HTR-8/SVneo (cell line): ENCODE measurements around the gene COL11A2.

Source experiments
- DNase-seq: peaks from one replicate; pipeline ENCODE4 v3.0.0; 2011; ENCODE audit warnings: low spot score, mixed read lengths; ENCODE audit not compliant: insufficient read length
- FAIRE-seq: peaks from 2 replicates; lab custom pipeline; 2011; peaks lifted over from hg19 to GRCh38; lab: Jason Lieb, UNC

COL11A2 gene

DNA sequence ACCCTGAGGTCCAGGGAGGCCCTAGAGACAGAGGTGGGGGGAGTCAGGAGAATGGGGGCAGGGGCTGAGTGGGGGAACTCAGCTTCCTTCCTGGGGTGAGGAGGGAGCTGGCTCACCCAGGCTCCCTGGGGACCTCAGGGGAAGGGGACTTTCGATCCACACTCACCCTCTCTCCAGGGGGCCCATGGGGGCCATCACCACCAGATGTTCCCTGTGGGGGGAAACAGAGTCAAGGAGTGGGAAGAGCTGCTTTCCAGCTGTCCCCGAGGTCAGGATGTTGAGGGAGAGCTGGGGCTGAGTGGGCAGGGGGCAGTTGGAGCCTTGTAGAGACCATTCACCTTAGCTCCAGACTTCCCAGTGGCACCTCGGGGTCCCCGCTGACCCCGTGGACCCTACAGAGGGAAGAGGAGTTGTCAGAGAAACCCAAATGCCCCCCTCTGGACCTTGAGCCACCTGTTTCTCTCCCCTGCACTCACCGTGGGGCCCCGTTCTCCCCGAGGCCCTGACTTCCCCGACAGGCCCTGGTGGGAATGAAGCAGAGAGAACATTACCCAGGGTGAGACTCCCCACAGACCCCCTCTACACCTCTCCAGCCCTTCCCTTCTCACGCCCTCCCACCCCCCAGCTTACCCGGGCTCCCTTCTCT lies 18.6 kb downstream of the COL11A2 start:
- FAIRE-seq, result no peak

DNA sequence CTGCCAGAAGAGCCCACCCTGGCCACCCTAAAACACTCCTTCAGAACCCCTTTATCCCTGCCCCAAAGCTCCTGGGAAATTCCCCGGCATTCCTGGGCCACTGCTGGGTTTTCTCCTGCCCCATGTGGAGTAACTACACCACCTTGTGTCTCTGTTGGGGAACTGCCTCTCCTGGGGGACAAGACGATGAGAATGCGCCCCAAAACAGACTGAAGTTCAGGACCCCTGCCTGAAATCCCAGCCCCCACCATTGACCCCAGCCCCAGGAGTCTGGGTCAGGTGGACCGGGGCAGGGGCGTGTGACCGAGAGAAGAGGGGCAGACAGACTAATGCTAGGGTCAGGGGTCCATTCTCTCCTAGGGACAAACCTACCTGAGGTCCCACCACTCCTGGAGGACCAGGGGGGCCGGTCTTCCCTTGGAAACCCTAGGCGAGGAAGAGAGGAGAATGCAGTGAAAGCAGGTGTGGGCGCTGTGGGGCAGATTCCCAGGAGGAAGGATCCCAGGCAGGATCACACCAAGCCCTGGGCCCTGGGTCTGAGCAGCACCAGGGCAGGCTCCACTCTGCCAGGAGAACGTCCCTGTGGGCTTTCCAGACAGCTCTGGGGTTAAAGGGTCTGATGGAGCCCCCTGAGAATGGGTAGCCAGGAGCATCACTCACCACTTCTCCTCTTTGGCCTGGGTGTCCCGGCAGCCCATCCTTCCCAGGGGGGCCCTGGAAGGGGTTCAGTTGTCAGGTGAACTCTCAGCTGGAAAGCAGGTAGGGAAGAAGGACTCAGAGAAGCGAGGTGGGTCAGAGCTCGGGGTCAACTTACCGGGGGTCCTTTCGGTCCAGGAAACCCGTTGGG lies 19.4 kb downstream of the COL11A2 start:
- FAIRE-seq, result peak; percentile 33
- DNase-seq, result peak; percentile 78

More for the DNA sequence above, 18.6 kb downstream of the COL11A2 start:
- DNase-seq, result no peak

DNA sequence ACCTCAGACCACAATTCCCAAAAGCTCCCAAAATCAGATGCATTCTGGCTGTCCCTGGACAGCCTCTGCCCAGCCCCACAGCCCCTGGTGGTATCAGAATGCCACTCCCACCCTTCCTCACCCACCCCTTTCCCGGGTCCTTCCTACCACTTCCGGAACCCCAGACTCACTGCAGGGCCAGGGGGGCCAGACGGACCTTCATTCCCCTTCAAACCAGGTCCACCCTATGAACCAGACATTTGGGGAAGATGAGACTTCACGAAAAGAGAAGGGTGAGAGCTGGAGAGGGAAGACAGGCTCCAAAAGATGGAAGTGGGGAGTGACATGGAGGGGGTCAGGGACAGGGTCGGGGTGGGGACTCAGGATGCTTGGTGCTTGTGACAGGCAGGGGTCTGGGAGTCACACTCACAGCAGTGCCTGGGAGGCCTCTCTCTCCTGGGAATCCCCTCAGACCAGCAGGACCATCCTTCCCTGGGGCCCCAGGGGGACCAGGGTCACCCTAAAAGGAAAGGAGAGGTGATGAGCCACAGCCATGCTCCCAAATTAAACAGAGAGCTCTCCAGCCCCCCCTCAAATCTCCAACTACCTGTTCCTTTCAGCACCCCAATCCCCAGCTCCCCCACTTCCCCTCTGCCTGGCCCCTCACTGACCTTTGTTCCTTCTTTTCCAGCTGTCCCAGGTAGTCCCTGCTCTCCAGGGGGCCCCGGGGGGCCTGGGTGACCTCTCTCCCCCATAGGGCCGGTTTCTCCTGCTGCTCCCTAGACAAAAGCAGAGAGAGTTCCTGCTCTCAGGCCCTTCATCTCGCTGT lies 20.2 kb downstream of the COL11A2 start:
- FAIRE-seq (no peak), DNase-seq (no peak)

DNA sequence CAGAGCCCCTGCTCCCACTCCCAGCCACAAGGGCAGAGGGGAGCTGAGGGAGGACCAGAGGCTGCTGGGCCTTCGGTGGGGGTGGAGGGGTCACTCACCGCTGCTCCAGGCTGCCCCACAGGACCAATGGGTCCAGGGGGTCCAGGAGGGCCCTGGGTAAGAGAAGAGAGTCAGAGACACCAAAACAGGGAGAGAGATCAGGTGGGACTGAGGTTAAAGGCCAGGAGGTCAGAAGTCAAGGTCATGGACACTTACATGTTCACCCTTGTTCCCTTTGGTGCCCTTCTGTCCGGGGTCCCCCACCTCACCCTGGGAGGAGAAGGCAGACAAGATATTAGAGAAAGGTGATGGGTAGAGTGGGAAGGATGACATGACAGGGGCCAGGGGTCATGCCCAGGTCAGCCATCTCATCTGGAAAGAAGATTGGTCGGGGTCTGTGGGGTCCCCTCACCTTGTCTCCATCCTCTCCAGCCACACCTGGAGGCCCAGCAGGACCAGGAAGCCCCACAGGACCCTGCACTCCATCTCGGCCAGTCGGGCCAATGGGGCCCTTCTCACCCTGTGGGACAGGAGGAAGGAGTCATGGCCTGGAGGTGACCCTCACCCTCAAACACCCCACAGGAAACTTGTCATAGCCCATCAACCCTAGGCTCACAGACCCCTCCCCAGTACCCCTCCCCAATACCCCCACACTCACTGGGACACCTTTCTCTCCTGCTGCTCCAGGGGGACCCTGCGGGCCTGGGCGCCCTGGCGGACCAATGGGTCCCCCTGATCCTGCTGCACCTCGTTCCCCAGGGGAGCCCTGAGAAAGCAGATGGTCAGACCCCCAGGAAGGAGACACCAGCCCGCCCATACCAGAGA lies 21.0 kb downstream of the COL11A2 start:
- no peak for FAIRE-seq

DNA sequence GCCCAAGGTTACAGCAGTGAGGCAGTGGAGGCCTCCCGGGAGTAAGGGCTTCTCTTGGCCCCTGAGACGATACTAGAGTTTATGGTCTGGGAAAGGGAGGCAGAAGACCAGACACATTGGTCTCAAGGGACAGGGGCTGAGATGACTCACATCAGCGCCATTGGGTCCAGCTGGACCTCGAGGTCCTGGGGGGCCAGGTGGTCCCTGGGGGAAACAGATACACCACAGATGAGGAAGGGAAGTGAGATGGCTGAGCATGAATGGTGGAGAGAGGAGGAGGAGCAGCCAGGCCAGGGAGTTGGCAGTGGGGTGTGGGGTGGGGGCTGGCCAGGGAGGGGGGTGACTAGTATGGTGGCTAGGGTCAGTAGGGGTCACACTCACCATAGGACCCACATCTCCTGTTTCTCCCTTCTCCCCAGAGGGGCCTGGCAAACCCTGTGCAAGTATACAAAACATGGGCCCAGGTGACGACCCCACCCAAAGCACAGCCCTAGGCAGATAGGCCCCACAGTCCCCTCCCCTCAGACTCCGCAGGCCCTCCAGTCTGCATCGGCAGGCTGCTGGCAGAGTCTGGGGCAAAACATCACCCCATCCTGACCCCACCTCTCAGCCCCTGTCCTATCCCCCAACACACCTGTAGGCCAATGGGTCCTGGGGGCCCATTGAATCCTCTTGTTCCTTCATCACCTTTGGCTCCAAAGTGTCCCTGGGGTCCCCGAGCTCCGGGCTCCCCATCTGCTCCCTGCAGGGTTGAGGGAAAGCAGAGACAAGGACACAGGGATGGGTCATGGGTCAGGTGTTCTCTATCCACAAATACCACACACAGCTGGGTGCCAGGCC lies 21.9 kb downstream of the COL11A2 start:
- FAIRE-seq (no peak), DNase-seq (no peak)

More for the DNA sequence above, 21.0 kb downstream of the COL11A2 start:
- no peak for DNase-seq

DNA sequence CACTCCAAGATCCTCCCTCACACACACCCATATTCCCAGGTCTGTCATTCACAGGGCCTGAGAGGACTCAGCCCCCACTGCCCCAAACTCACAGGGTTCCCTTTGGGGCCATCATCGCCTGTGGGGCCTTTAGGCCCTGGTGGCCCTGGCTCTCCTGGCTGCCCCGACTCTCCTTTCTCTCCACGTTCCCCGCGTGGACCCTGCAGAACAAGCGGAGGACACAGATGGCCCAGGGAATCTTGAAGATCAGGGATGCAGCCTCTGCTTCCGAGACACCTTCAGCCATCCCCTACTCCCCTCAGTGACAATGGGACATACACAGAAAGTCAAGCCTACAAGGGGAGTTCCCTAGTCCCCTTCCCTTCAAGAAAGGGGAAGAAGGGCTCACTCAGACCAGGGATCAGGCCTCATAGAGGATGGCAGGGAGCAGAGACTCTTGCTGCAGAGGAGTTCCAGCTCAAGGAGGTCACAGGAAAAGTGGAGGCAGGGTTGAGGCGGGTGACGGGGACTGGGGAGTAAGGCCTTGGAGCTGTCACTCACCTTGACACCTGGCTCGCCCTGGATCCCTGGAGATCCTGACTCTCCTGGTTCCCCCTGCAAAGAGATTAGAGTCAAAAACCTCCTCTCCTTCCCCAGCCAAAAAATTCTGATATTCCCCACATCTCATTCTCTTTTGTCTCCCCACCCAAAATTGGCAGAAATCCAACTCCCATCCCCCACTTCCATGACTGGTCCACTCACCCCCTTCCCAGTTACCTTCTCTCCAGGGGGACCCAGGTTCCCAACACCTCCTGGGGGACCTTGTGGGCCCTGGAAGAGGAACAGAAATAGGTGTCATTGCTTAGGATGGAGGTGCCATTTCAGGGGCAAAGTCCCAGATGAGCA lies 22.7 kb downstream of the COL11A2 start:
- DNase-seq, result no peak
- FAIRE-seq, result no peak

DNA sequence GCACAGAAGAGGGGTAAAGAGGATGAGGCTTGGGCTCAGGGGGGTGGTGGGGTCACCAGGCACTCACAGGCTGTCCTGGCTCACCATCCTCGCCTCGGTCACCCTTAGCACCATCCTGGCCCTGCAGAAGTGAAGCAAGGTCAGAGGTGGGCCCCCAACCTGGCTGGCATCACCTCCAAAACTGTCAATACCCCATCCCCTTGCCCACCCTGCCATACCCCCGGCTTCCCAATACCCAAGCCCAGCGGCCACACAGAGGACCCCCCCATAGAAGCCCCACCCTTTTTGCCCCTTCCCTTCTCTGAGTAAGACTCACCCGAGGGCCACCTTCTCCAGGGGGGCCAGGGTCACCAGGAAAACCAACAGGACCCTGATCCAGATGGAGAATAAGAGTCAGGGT lies 23.6 kb downstream of the COL11A2 start:
- FAIRE-seq (no peak), DNase-seq (no peak)

DNA sequence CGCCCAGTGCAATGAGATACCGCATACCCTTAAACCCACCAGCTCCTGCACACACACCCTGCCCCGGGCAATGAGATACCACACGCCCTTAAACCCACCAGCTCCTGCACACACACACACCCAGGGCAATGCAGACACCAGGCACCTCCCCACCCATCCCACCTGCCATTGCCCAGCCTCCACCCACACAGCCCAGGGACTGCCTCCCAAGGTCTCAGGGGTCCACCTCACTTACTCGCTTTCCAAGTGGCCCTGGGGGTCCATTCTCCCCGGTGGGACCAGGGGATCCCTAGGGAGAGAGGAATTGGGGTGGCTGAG lies 24.0 kb downstream of the COL11A2 start:
- FAIRE-seq (no peak), DNase-seq (no peak)

DNA sequence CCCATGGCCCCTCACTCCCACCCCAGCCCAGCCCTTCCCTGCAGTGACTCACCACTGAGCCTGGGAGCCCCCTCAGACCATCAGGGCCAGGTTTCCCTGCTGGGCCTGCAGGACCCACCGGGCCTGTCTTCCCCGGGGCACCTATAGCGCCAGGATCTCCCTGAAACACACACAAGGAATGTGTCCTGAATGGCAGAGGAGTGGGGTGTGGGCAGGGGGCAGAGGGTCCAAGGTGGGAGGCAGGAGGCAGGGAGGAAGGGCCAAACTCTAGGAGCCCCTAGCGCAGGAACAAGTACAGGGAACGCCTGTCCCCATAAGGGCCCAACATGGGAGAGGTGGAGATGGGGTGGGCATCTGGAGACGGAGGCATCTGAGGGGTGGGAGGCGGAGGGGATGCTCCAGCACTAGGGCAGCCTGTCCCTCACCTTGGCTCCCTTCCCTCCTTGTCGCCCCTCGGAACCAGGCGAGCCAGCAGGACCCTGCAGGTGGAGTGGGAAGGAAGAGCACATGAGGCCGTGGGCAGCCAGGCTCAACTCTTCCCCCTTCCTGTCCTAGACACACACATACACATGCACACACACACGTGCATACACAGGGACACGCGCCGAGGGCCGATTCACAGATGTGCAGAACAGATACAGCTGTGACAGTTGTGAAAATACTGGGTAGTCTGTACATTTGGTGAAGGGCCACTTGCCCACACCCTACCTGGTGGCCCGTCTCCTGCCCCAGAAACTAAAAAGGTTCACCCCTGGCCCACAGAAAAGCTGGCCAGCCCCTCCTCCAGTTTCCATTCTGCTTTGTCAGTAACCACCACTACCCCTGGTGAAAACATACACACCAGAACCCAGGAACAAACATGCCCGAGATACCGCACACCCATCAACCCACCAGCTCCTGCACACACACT lies 24.6 kb downstream of the COL11A2 start:
- FAIRE-seq, result peak; percentile 40
- DNase-seq, result no peak

DNA sequence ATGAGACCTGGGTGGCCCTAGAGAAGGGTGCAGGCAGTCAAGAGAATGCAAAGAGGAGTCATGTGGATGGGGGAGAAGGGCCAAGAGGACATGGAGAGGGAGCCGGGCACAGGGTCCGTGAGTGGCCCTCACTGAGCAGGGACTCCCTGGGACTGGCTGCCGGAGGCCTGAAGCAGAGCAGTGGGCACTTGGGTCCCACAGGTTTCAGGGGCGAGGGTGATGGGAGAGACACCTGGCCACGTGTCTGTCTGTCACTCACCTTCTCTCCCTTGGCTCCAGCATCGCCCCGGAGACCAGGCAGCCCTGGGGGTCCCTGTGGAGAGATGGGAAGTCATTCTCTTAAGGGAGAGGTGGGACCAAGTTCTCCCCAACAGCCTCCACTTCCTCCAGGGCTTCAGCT lies 25.5 kb downstream of the COL11A2 start:
- FAIRE-seq (no peak), DNase-seq (no peak)

DNA sequence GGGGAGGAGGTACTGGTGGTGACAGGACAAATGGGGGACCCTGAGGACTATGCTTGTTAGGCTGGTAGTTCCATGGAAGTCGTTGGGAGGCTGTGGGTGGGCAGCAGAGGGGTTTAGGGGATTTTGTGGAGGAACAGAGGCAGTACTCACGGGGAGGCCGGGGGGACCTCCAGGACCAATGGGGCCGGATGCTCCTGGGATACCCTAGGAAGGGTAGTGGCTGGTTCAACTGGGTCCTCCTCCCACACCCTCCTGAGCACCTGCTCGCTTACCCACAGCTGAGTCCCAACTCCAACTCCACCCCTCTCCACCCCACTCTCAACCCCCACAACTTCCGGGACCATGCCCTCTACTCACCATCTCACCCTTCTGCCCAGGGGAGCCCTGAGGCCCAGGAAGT lies 25.9 kb downstream of the COL11A2 start:
- DNase-seq, result no peak
- FAIRE-seq, result no peak

DNA sequence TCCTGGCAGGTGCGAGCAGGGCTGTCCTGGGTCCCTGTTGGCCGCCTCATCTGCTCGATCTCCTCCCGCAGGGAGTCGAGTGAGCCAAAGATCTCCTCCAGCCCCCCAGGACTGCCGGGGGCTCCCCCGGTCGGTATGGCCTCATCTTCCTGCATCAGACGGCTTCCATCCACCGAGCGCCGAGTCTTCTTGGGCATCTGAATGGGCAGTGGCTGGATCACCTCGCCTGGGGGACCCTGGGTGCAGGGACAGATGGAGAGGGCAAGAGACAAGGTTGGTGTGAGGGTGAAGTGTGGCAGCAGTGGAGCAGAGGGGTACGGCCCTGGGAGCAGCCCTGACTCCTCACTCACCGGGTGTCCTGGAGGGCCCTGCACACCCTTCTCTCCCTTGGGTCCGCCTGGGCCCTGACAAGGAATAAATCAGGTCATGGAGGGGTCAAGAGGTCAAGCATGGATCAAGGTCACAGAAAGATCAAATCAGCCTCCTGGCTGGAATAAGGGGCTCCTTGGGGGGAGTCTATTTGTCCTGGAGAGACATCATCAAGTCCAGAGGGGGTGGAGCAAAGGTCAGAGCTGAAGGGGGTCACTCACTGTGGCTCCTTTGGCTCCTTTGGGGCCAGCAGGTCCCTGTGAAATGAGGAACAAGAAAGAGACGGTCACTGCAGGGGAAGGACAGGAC lies 26.5 kb downstream of the COL11A2 start:
- no peak for DNase-seq
- no peak for FAIRE-seq

DNA sequence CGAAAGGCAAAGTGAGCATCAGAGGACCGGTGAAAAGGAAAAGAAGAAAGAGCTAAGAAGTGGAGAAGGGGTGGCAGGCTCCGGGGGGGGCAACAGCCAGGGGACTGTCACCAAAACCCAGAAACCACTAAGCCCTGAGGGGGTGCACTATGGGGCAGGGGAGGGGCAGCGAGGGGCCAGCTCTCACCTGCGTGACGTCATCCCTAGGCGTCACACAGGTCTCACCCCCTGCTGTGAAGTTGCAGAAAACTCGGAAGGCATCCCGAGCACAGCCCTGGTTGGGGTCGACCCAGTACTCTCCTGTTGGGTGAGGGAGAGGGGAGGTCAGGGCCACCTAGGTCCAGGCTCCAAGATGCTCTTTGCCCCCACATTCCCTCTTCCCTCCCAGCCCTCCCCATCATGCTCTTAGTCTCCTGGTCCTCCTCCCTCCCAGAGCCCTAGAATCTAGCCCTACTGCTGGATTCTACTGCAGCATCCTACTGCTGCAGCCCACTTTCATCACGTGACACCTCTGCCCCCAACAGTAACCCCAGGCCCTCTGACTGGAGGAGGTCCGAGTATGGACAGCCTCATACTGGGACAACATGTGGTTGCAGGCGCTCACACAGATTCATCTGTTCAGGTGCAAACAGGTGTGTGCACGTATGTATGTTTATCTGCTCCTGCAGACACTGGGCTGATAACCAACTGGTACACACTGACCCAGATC lies 27.4 kb downstream of the COL11A2 start:
- DNase-seq, result no peak
- no peak for FAIRE-seq

DNA sequence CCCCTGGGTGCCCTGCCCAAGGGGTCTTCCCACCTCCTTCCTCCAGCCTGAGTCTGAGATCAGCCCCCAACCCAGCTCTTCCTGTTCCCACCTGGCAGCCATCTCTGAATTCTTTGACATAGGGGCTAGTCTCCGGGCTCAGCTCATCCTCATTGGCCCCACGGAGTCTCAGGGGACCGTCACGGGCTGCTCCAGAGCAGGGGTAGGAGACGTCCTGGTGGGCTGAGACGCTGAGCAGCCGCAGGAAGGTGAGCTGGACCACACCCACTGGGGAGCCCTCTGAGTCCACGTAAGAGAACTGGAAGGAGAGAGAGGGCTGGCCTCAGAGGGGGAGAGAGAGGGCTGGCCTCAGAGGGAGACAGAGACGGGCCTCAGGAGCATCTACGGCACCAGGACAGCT lies 28.1 kb downstream of the COL11A2 start:
- no peak for FAIRE-seq
- DNase-seq, result no peak

DNA sequence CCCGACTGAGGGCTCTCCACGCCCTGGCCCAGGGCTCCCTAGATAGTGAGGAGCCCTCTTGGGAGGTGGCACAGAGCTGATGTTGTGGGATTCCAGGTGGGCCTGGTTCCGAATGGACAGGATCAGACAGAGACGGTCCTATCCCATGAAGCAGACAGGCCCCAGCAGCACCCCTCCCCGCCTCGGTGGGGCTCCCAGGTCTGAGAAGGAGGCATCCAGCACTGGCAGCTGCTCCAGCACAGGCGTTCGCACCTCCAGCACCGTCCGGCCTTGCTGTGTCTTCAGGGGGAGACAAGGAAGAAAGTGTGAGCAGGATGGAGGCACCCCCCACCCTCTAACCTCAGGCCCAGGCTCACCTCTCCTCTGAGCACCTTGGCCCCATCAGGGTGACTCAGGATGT lies 28.7 kb downstream of the COL11A2 start:
- no peak for DNase-seq
- peak; percentile 31 for FAIRE-seq
